ENCODE data around the gene SERPINE1.

GRCh38 chr7:101081432-101081831 is 45.5 kb upstream of the SERPINE1 start:
- TF ChIP-seq, protein P1, sequence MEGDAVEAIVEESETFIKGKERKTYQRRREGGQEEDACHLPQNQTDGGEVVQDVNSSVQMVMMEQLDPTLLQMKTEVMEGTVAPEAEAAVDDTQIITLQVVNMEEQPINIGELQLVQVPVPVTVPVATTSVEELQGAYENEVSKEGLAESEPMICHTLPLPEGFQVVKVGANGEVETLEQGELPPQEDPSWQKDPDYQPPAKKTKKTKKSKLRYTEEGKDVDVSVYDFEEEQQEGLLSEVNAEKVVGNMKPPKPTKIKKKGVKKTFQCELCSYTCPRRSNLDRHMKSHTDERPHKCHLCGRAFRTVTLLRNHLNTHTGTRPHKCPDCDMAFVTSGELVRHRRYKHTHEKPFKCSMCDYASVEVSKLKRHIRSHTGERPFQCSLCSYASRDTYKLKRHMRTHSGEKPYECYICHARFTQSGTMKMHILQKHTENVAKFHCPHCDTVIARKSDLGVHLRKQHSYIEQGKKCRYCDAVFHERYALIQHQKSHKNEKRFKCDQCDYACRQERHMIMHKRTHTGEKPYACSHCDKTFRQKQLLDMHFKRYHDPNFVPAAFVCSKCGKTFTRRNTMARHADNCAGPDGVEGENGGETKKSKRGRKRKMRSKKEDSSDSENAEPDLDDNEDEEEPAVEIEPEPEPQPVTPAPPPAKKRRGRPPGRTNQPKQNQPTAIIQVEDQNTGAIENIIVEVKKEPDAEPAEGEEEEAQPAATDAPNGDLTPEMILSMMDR (IDR thresholded peaks at IDR 0.05), result no peak
- TF ChIP-seq POLR2A (IDR thresholded peaks at IDR 0.05), result no peak

Measured in thyroid gland (tissue), 4 donors.